HG02970 (cell line): ENCODE measurements around the gene YTHDF2.
"Not testable (repeated sequence)": the region's sequence is repeated elsewhere in the genome, so short reads cannot be mapped to it uniquely, and the experiment has no call there.

ENCODE experiments used
- ATAC-seq: cut with Tn5 transposase; IDR thresholded peaks from one replicate; pipeline ENCODE4 v1.9.1; 2021; ENCODE audit warnings: mild to moderate bottlenecking, moderate library complexity, moderate number of reproducible peaks; ENCODE audit not compliant: unreplicated experiment, low FRiP score

Gene YTHDF2

GRCh38 chr1:28758420-28758819 is 21.7 kb downstream of the YTHDF2 start:
- ATAC-seq: no peak

GRCh38 chr1:28759257-28759656 is 22.5 kb downstream of the YTHDF2 start:
- no peak for ATAC-seq

- no peak for ATAC-seq
These were observed 24.4 kb downstream of the YTHDF2 start for GRCh38 chr1:28761189-28761588.

DNA sequence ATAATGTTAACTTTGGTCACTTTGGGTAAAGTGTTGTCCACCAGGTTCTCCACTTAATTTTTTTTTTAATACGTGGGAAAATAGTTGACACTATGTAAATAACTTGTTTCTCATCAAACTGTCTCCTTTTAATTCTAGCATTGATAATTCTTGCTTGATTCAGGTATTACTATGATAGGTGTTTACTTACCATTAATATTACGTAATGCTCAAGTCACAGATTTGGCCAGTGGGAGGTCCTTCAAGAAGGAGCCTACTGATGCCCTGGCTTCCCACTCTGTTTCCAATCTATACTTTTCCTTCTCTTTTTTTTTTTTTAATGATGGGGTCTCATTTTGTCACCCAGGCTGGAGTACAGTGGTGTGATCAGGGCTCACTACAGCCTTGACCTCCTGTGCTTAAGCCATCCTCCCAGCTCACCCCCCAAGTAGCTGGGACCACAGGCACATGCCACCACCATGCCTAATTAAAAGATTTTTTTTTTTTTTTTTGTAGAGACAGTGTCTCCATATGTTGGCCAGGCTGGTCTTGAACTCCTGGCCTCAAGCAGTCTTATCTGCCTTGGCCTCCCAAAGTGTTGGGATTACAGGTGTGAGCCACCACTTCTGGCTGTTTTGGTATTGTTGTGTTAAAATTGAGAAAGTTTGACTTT is 29.9 kb downstream of the YTHDF2 start:
- no peak for ATAC-seq

DNA sequence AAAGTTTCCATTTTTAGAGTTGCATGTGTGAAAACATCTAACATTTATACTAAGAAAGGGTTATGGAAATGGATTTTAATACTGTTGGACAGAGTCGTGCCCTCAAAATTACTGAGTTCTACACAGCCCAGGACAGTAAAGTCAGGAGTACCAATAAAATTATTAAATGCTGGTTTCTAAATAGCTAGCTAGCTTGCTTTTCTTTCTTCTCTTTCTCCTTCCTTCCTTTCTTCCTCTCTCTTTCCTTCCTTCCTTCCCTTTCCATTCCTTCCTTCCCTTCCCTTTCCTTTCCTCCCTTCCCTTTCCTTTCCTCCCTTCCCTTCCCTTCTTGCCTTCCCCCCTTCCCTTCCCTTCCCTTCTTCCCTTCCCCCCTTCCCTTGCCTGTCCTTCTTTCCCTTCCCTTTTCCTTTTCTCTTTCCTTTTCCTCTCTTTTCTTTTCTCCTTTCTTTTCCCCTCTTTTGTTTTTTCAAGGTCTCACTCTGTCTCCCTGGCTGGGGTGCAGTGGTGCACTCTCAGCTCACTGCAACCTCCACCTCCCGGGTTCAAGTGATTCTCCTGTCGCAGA is 33.9 kb downstream of the YTHDF2 start:
- no peak for ATAC-seq

DNA sequence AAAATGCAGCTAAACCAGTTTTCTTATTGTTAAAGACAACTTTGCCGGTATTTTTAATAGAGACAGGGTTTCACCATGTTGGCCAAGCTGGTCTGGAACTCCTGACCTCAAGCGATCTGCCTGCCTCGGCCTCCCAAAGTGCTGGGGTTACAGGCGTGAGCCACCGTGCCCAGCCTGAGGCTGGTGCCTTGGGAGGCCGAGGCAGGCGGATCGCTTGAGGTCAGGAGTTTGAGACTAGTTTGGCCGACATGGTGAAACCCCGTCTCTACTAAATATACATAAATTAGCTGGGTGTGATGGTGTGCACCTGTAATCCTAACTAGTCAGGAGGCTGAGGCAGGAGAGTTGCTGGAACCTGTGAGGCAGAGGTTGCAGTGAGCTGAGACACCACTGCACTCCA is 35.2 kb downstream of the YTHDF2 start:
- ATAC-seq: not testable (repeated sequence)

- no peak for ATAC-seq
These were observed 36.4 kb downstream of the YTHDF2 start for GRCh38 chr1:28773105-28773504.

GRCh38 chr1:28775121-28775942 is 38.6 kb downstream of the YTHDF2 start:
- no peak for ATAC-seq

DNA sequence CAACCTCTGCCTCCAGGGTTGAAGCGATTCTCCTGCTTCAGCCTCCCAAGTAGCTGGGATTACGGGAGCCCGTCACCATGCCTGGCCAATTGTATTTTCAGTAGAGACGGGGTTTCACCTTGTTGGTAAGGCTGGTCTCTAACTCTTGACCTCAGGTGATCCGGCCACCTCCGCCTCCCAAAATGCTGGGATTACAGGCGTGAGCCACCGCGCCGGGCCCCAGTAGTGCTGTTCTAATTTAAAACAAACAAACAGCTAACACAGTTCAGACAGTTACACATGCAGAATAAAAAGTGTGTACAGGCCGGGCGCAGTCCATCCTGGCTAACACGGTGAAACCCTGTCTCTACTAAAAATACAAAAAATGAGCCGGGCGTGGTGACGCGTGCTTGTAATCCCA is 39.6 kb downstream of the YTHDF2 start:
- ATAC-seq: no peak

GRCh38 chr1:28778021-28778420 is 41.3 kb downstream of the YTHDF2 start:
- no peak for ATAC-seq

DNA sequence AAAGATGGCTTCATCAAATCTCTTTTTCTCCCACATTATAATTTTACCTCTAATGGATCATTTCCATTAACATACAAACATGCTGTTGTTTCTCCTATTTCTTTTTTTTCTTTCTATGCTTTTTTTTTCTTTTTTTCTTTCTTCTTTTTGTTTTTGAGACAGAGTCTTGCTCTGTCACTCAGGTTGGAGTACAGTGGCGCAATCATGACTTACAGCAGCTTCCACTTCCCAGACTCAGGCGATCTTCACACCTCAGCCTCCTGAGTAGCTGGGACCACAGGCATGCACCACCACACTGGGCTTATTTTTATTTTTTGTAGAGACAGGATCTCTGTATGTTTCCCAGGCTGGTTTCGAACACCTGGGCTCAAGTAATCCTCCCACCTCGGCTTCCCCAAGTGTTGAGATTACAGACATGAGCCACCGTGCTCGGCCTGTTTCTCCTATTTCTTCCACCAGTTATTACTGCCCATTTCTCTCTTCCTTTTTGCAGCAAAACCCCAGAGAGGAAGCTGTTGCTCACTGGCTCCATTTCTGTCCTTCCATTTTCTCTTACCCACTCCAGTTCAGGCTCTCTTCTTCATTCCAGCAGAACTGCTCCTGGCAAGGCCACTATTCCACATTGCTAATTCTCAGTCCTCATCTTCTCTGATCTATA is 43.1 kb downstream of the YTHDF2 start:
- no peak for ATAC-seq

DNA sequence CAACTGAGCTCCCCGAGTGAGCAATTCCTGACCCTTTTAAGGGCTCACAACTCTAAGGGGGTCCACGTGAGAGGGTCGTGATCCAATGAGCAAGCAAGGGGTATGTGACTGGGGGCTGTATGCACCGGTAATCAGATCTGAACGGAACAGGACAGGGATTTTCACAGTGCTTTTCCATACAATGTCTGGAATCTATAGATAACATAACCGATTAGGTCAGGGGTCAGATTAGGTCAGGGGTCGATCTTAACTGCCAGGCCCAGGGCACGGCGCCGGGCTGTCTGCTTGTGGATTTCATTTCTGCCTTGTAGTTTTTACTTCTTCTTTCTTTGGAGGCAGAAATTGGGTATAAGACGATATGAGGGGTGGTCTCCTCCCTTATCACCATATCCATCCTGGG is 44.6 kb downstream of the YTHDF2 start:
- ATAC-seq: no peak

- no peak for ATAC-seq
These were observed 45.3 kb downstream of the YTHDF2 start for GRCh38 chr1:28782011-28782410.

DNA sequence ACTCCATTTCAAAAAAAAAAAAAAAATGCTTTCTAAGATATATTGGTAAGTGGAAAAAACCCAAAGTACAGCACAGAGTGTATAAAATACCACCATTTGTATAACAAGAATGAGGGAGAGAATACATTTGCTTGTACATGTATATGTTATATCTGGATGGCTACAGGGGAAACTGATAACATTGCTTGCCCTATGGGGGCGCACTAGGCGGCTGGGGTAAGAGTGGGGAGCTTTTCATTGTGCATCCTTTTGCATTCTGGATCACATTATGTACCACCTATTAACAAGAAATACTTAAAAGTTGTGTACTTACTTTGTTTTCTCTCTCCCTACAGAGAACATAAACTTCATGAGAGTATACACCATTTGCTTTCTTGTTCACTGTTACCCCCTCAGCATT is 46.6 kb downstream of the YTHDF2 start:
- ATAC-seq: no peak

GRCh38 chr1:28789412-28789811 is 52.7 kb downstream of the YTHDF2 start:
- no peak for ATAC-seq

GRCh38 chr1:28789816-28790215 is 53.1 kb downstream of the YTHDF2 start:
- no peak for ATAC-seq

DNA sequence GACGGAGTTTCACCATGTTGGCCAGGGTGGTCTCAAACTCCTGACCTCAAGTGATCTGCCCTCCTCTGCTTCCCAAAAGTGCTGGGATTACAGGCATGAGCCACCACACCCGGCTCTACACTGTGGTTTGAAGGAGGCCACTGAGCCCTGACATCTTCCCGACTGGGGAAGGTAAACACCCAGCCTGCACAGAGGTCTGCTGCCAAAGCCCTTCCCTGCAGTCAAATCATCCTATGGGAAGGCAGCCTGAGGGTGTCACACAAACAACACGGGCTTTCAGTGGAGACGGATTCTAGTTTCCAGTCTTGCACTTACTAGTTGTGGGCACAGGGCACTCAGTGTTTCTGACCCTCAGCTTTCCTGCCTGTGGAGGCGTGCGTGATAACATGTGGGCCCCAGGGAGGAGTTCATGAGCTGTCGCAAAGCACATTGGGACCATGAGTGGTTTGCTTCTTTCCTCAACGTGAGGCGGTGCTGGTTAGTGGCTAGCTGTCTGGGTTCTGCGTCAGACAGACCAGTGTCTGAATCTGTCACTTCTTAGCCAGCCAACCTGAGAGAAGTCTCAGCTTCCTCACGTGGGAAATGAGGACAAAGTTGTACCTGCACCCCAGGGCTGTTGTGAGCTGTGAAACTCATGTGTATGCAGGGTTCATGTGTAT is 53.8 kb downstream of the YTHDF2 start:
- no peak for ATAC-seq

DNA sequence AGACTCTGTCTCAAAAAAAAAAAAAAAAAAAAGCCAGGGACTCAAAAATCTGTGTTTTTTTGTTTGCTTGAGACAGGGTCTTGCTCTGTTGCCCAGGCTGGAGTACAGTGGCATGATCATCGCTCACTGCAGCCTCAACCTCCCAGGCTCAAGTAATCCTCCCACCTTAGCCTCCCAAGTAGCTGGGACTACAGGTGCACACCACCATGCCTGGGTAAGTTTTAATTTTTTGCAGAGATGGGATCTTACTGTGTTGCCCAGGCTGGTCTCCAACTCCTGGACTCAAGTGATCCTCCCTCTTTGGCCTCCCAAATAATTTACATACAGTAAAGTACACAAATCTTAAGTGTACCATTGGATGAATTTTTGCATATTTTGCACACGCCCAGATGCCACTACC is 55.2 kb downstream of the YTHDF2 start:
- ATAC-seq: not testable (repeated sequence)

GRCh38 chr1:28792644-28793121 is 55.9 kb downstream of the YTHDF2 start:
- no peak for ATAC-seq

DNA sequence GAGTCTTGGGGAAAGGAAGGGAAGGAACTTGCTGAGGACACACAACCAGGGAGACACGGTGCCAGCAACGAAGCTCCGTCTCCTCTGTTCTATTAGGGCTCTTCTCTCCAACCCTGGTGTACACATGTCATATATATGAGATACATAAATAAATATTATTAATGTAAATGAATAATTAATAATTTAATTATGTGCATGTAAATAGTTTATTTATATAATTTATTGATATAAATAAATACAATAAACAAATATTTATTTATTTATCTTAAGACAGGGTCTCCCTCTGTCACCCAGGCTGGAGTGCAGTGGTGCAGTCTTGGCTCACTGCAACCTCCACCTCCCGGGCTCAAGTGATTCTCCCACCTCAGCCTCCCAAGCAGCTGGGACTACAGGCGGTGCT is 57.8 kb downstream of the YTHDF2 start:
- not testable (repeated sequence) for ATAC-seq
